H9 (cell line): Measurements from ENCODE around the gene COL4A6. TPM values are rescaled to one million over a fixed set of nuclear protein-coding genes. Genes with fewer than 3 reads are reported as not detected.

Experiments used
- DNase-seq: peaks from one replicate; pipeline ENCODE4 v3.0.0-alpha.2; 2017
- H2AFZ ChIP-seq: one replicate; pipeline ENCODE4 v1.6.1; 2013; ENCODE audit warnings: mild to moderate bottlenecking, low read length, control low read depth, moderate library complexity
- H2AK5ac ChIP-seq: 2 replicates; pipeline ENCODE4 v1.6.1; 2013; ENCODE audit warnings: low read length, control low read depth, mixed read lengths; ENCODE audit not compliant: insufficient read length
- H2BK120ac ChIP-seq: one replicate; pipeline ENCODE4 v1.6.1; 2013; ENCODE audit warnings: low read depth, mild to moderate bottlenecking, low read length, control low read depth, inconsistent platforms; ENCODE audit not compliant: poor library complexity, severe bottlenecking
- H2BK12ac ChIP-seq: 2 replicates; pipeline ENCODE4 v1.6.1; 2013; ENCODE audit warnings: low read length, control low read depth, mixed read lengths, low read depth; ENCODE audit not compliant: insufficient read length
- H2BK15ac ChIP-seq: 2 replicates; pipeline ENCODE4 v1.6.1; 2013; ENCODE audit warnings: low read depth, low read length, control low read depth
- H2BK20ac ChIP-seq: one replicate; pipeline ENCODE4 v1.6.1; 2013; ENCODE audit warnings: low read depth, mild to moderate bottlenecking, low read length, control low read depth, inconsistent platforms; ENCODE audit not compliant: poor library complexity, severe bottlenecking
- H2BK5ac ChIP-seq: 2 replicates; pipeline ENCODE4 v1.6.1; 2013; ENCODE audit warnings: low read length, control low read depth, mixed read lengths; ENCODE audit not compliant: insufficient read length
- H3K14ac ChIP-seq: 2 replicates; pipeline ENCODE4 v1.6.1; 2013; ENCODE audit warnings: low read length, control low read depth; ENCODE audit not compliant: insufficient read depth
- H3K18ac ChIP-seq: 2 replicates; pipeline ENCODE4 v1.6.1; 2013; ENCODE audit warnings: low read depth, mild to moderate bottlenecking, mixed read lengths, low read length, control low read depth; ENCODE audit not compliant: insufficient read length
- H3K23ac ChIP-seq: 2 replicates; pipeline ENCODE4 v1.6.1; 2013; ENCODE audit warnings: low read length, control low read depth, mixed read lengths, low read depth; ENCODE audit not compliant: insufficient read length
- H3K23me2 ChIP-seq: 2 replicates; pipeline ENCODE4 v1.6.1; 2013; ENCODE audit warnings: low read depth, mild to moderate bottlenecking, mixed read lengths, low read length, control low read depth; ENCODE audit not compliant: insufficient read length, poor library complexity, severe bottlenecking
- H3K27ac ChIP-seq: 2 replicates; pipeline ENCODE4 v1.5.1; 2013; ENCODE audit warnings: low read length, control low read depth, mixed read lengths, low read depth; ENCODE audit not compliant: insufficient read length
- H3K27me3 ChIP-seq: 2 replicates; pipeline ENCODE4 v1.6.1; 2013; ENCODE audit warnings: low read length, control low read depth, inconsistent platforms; ENCODE audit not compliant: insufficient read depth
- H3K4ac ChIP-seq: 2 replicates; pipeline ENCODE4 v1.6.1; 2013; ENCODE audit warnings: low read depth, mild to moderate bottlenecking, control low read depth, inconsistent platforms, low read length, moderate library complexity
- H3K4me1 ChIP-seq: 2 replicates; pipeline ENCODE4 v1.6.1; 2013; ENCODE audit warnings: low read length, control low read depth, inconsistent platforms; ENCODE audit not compliant: insufficient read depth
- H3K4me2 ChIP-seq: 2 replicates; pipeline ENCODE4 v1.6.1; 2013; ENCODE audit warnings: low read length, control low read depth, mixed read lengths; ENCODE audit not compliant: insufficient read length, insufficient read depth
- H3K56ac ChIP-seq: 2 replicates; pipeline ENCODE4 v1.6.1; 2013; ENCODE audit warnings: low read depth, mild to moderate bottlenecking, mixed read lengths, low read length, control low read depth; ENCODE audit not compliant: insufficient read length
- H3K79me1 ChIP-seq: 2 replicates; pipeline ENCODE4 v1.6.1; 2013; ENCODE audit warnings: low read depth, mild to moderate bottlenecking, moderate library complexity, low read length, control low read depth, inconsistent platforms; ENCODE audit not compliant: insufficient read depth, poor library complexity, severe bottlenecking
- H3K79me2 ChIP-seq: 2 replicates; pipeline ENCODE4 v1.6.1; 2013; ENCODE audit warnings: low read length, control low read depth, inconsistent platforms; ENCODE audit not compliant: insufficient read depth
- H3K9ac ChIP-seq: 2 replicates; pipeline ENCODE4 v1.6.1; 2013; ENCODE audit warnings: low read length, control low read depth, mixed read lengths; ENCODE audit not compliant: insufficient read length; ENCODE audit errors: extremely low read depth
- H3K9me3 ChIP-seq: one replicate; pipeline ENCODE4 v1.6.1; 2013; ENCODE audit warnings: low read depth, low read length, inconsistent platforms; ENCODE audit not compliant: control insufficient read depth
- H3T11ph ChIP-seq: one replicate; pipeline ENCODE4 v1.6.1; 2013; ENCODE audit warnings: mild to moderate bottlenecking, low read length, control low read depth, inconsistent platforms
- H4K20me1 ChIP-seq: one replicate; pipeline ENCODE4 v1.6.1; 2013; ENCODE audit not compliant: control insufficient read depth, insufficient read length, insufficient read depth
- H4K5ac ChIP-seq: 2 replicates; pipeline ENCODE4 v1.6.1; 2013; ENCODE audit warnings: low read depth, mild to moderate bottlenecking, mixed read lengths, low read length, control low read depth; ENCODE audit not compliant: insufficient read length
- H4K8ac ChIP-seq: replicated peaks from 2 replicates; pipeline ENCODE4 v1.6.1; 2013; ENCODE audit warnings: low read length, control low read depth, mixed read lengths, low read depth; ENCODE audit not compliant: insufficient read length
- H4K91ac ChIP-seq: 2 replicates; pipeline ENCODE4 v1.6.1; 2013; ENCODE audit warnings: low read depth, mild to moderate bottlenecking, moderate library complexity, mixed read lengths, low read length, control low read depth; ENCODE audit not compliant: insufficient read length
- H3K27ac Mint-ChIP-seq, 3 experiments: 2 replicates in 2 of 3; 3 replicates in 1 of 3; pipeline ENCODE4 v1.8.0; 2020 to 2021; ENCODE audit warnings: mixed read lengths in 3 of 3, mild to moderate bottlenecking in 1 of 3, moderate library complexity in 1 of 3
- H3K27me3 Mint-ChIP-seq: 2 replicates; pipeline ENCODE4 v1.8.0; 2021; ENCODE audit warnings: low read depth, mild to moderate bottlenecking, moderate library complexity, mixed read lengths
- H3K36me3 Mint-ChIP-seq, 3 experiments: 2 replicates in 2 of 3; 3 replicates in 1 of 3; pipeline ENCODE4 v1.8.0; 2020 to 2021; ENCODE audit warnings: low read depth in 3 of 3, mixed read lengths in 3 of 3; ENCODE audit not compliant: insufficient read depth in 1 of 3
- H3K4me1 Mint-ChIP-seq, 2 experiments: 2 replicates each; pipeline ENCODE4 v1.8.0; 2020; ENCODE audit warnings: mixed read lengths in 2 of 2
- H3K4me3 Mint-ChIP-seq, 2 experiments: 2 replicates in 1 of 2; 3 replicates in 1 of 2; pipeline ENCODE4 v1.8.0; 2020 to 2021; ENCODE audit warnings: mild to moderate bottlenecking in 2 of 2, mixed read lengths in 2 of 2, moderate library complexity in 1 of 2
- H3K9me3 Mint-ChIP-seq, 2 experiments: 2 replicates in 1 of 2; 3 replicates in 1 of 2; pipeline ENCODE4 v1.8.0; 2020; ENCODE audit warnings: mild to moderate bottlenecking in 2 of 2, mixed read lengths in 2 of 2, moderate library complexity in 1 of 2
- CTCF ChIP-seq: fragments of 200-600 bp; sonication (generic); conservative IDR thresholded peaks from 3 replicates; pipeline ENCODE4 v1.8.0; 2021; ENCODE audit warnings: antibody characterized with exemption, mild to moderate bottlenecking
- WGBS: extraction: QIAGEN DNeasy Blood & Tissue Kit; methylation state at CpG from one replicate; pipeline ENCODE4 v1.1.7; 2013; ENCODE audit warnings: missing lambda C conversion rate, low lambda C conversion rate, mixed read lengths; ENCODE audit not compliant: insufficient read length; ENCODE audit errors: extremely low coverage; 5-methylcytosine and 5-hydroxymethylcytosine counted together
- total RNA-seq: library from RNA; stranded (reverse); gene quantifications from 2 replicates; pipeline ENCODE4 v1.2.1, GENCODE V29; 2021

COL4A6 gene
- total RNA-seq, 1 experiment from 2014 or later, result 16.7 TPM

GRCh38 chrX:108396986-108397385, 41.2 kb downstream of the COL4A6 start:
- H2BK120ac ChIP-seq, result no peak overlapping the region
- no peak overlapping the region for H3T11ph ChIP-seq
- Mint-ChIP-seq H3K27me3 (no peaks in the 10 kb centered on the region), H3K4me3 (peak overlapping the region in 1 of 2 experiments; percentile 15; a peak in 3 of 5 replicates), H3K9me3 (peaks cover 0 to 3% of the 10 kb centered on the region in 2 experiments; a peak in 4 of 5 replicates), H3K27ac (peak overlapping the region; percentile 20 to 70 (median 53); a peak in 5 of 7 replicates), H3K4me1 (peaks cover 43 to 46% of the 10 kb centered on the region in 2 experiments), H3K36me3 (peaks cover 0 to 9% (median 3%) of the 10 kb centered on the region in 3 experiments; a peak in 5 of 7 replicates)
- H2BK15ac ChIP-seq, result no peak overlapping the region
- no peaks in the 10 kb centered on the region for H3K79me2 ChIP-seq
- H2BK12ac ChIP-seq, result no peak overlapping the region
- no peak overlapping the region for H3K14ac ChIP-seq
- H4K91ac ChIP-seq, result no peak overlapping the region
- no peak overlapping the region for H4K8ac ChIP-seq
- no peaks in the 10 kb centered on the region for H3K27me3 ChIP-seq
- H3K56ac ChIP-seq, result no peak overlapping the region
- TF ChIP-seq CTCF, result no peak
- H3K9ac ChIP-seq, result no peak overlapping the region
- H2AK5ac ChIP-seq, result no peak overlapping the region
- no peak overlapping the region for H2BK5ac ChIP-seq
- H3K18ac ChIP-seq, result no peak overlapping the region
- H2AFZ ChIP-seq, result no peak overlapping the region
- peak overlapping the region; percentile 4 for H3K4me2 ChIP-seq
- no peaks in the 10 kb centered on the region for H3K79me1 ChIP-seq
- H3K4me1 ChIP-seq, result peaks cover 8% of the 10 kb centered on the region; the same call in 1 of the 2 replicates
- no peak for DNase-seq
- H4K20me1 ChIP-seq, result no peaks in the 10 kb centered on the region
- H3K9me3 ChIP-seq, result no peaks in the 10 kb centered on the region
- H2BK20ac ChIP-seq, result no peak overlapping the region
- no peak overlapping the region for H4K5ac ChIP-seq
- no peak overlapping the region for H3K4ac ChIP-seq
- no peak overlapping the region for H3K23ac ChIP-seq
- peak overlapping the region; percentile 10 for H3K27ac ChIP-seq
- WGBS, result no CpG with 5 or more reads among the region's 1 CpG
- H3K23me2 ChIP-seq, result no peaks in the 10 kb centered on the region
